NCI-H2227 (cell line): ENCODE results near the gene ZSWIM9.

Experiments
- DNase-seq: peaks from one replicate; lab custom pipeline; 2025; ENCODE audit not compliant: unreplicated experiment; lab: John Stamatoyannopoulos, UW

The ZSWIM9 gene

GRCh38 chr19:48174445-48175030 is 4.1 kb downstream of the ZSWIM9 start:
- DNase-seq: no peak

GRCh38 chr19:48175578-48175977 is 5.1 kb downstream of the ZSWIM9 start:
- no peak for DNase-seq

- DNase-seq: no peak
Measured at GRCh38 chr19:48176226-48176625, 5.7 kb downstream of the ZSWIM9 start.

- DNase-seq: no peak
Measured at GRCh38 chr19:48181505-48181904, 11.0 kb downstream of the ZSWIM9 start.

- no peak for DNase-seq
Measured at GRCh38 chr19:48182434-48182833, 12.0 kb downstream of the ZSWIM9 start.

- DNase-seq: no peak
Measured at GRCh38 chr19:48183356-48183755, 12.9 kb downstream of the ZSWIM9 start.

- no peak for DNase-seq
Measured at GRCh38 chr19:48186015-48186414, 15.5 kb downstream of the ZSWIM9 start.

GRCh38 chr19:48186541-48186991 is 16.1 kb downstream of the ZSWIM9 start:
- DNase-seq: no peak

- DNase-seq: peak; percentile 77
Measured at GRCh38 chr19:48190288-48190884, 19.9 kb downstream of the ZSWIM9 start.

- DNase-seq: no peak
Measured at GRCh38 chr19:48190885-48191284, 20.4 kb downstream of the ZSWIM9 start.

- no peak for DNase-seq
Measured at GRCh38 chr19:48192750-48193149, 22.3 kb downstream of the ZSWIM9 start.

- no peak for DNase-seq
Measured at GRCh38 chr19:48194041-48194843, 23.8 kb downstream of the ZSWIM9 start.

GRCh38 chr19:48194844-48195830 is 24.7 kb downstream of the ZSWIM9 start:
- no peak for DNase-seq

GRCh38 chr19:48196321-48196763 is 25.9 kb downstream of the ZSWIM9 start:
- no peak for DNase-seq

- peak; percentile 43 for DNase-seq
Measured at GRCh38 chr19:48196933-48197665, 26.6 kb downstream of the ZSWIM9 start.

- peak; percentile 28 for DNase-seq
Measured at GRCh38 chr19:48203222-48203793, 32.8 kb downstream of the ZSWIM9 start.

GRCh38 chr19:48203794-48204628 is 33.5 kb downstream of the ZSWIM9 start:
- DNase-seq: peak; percentile 98

GRCh38 chr19:48206397-48207093 is 36.1 kb downstream of the ZSWIM9 start:
- no peak for DNase-seq
